ENCODE data around the gene PDZD4.

DNA sequence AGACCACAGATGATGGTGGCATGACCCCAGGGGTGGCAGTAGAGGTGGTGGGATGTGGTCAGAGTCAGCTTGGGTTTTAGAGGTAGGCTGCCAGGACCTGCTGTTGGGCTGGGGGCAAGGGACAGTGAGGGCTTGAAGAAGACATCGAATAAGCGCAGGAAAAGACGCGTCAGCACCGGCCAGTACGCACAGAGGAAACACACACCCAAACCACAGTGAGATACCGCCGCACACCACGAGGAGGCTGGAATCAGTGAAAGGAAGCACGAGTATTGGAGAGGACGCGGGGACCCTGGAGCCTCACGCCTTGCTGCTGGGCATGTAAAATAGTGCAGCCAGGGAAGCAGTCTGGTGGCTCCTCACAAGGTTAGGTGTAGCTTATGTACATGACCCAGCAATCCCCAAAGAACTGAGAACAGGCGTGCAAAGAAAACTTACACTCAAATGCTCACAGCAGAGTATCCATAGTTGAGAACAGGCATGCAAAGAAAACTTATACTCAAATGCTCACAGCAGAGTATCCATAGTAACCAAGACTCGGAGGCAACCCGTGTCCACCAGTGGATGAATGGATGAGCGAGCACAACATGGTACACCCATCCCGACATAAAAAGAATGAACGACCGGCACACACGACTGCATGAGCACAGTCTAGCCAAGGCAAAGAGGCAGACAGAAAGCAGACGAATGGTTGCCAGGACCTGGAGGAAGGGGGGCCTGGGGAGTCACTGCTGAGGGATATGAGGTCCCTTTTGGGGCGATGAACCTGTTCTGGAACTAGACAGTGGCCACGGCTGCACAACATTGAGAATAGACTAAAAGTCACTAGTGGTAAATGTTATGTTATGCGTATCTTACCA is 13.3 kb downstream of the PDZD4 start:
- TF ChIP-seq GATA3 (IDR thresholded peaks at IDR 0.05; ENCODE audit: low read depth, low read length) (no peak), GATA2 (IDR thresholded peaks at IDR 0.05; ENCODE audit: low read depth, low read length) (no peak)
